Anterior cingulate cortex (tissue), 58 donors: Measurements from ENCODE around the gene SPATA31C2.
"Not testable (repeated sequence)": the region's sequence is repeated elsewhere in the genome, so short reads cannot be mapped to it uniquely, and the experiment has no call there.

Experiments
- DNase-seq, 58 donors: peaks; one replicate each; lab custom pipeline; 2025; lab: John Stamatoyannopoulos, UW

Gene SPATA31C2

GRCh38 chr9:88127700-88128300 lies 10.5 kb downstream of the SPATA31C2 start:
- not testable (repeated sequence) for DNase-seq

DNA sequence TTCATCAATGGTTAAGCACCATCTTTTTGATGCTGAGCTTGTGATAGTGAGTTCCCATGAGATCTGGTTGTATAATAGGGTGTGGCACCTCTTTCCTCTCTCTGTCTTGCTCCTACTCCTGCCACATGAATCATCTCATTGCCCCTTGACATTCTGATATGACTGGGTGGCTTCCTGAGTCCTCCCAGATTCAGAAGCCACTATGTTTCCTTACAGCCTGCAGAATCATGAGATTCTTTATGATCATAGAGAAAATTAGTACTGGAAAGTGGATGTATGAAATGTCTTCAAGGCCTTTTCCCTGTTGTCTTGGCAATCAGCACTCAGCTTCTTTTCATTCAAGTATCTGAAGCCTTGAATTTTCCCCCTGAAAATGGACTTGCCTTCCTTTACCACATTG lies 14.9 kb downstream of the SPATA31C2 start:
- not testable (repeated sequence) for DNase-seq

DNA sequence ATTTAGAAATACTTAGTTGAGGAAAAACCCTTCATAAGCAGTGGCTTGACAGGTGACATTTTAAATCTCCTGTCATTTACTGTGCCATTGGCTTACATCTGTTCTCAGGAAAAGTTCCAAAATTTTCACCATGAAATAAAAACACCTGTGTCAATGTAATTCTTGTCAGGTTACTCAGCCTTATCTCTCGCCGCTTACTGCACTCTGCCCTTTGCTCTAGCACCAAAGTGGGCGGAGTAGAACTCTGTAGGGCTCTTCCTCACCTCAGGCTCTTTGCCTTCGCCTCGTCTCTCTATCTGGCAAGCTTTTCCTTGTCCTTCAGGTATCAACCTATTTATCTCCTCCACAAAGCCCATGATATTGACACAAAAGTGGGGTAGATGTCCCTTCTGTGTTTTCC lies 20.2 kb downstream of the SPATA31C2 start:
- DNase-seq: not testable (repeated sequence)

DNA sequence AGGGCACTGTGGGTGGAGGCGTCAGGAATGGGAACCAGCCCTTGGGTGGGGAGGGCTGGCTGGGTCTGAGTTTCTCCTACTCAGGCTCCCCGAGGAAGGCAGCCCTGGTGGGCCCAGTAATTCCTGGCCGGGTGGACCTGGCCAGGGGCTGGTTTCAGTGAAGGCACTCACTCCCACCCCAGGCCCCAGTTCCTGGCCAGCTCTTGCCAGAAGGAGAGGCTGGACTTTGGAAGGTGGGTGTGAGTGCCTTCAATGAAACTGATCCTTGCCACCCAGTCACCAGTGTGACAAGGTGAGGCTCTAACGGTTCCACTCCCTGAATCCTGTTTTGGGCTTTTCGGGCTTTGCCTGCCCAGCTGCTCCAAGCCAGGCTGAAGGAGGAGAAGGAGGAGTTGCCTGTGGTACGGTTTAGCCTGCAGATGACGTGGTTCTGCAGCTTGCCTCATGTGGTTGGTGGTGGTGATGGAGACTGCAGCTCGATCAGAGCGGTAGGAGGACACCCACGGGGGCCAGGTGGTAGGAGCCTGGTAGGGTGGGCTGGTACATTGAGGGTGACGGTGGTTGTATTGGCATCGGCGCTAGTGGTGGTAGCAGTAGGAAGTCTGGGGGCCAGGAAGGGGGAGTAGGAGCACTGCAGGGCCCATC lies 23.2 kb downstream of the SPATA31C2 start:
- not testable (repeated sequence) for DNase-seq

DNA sequence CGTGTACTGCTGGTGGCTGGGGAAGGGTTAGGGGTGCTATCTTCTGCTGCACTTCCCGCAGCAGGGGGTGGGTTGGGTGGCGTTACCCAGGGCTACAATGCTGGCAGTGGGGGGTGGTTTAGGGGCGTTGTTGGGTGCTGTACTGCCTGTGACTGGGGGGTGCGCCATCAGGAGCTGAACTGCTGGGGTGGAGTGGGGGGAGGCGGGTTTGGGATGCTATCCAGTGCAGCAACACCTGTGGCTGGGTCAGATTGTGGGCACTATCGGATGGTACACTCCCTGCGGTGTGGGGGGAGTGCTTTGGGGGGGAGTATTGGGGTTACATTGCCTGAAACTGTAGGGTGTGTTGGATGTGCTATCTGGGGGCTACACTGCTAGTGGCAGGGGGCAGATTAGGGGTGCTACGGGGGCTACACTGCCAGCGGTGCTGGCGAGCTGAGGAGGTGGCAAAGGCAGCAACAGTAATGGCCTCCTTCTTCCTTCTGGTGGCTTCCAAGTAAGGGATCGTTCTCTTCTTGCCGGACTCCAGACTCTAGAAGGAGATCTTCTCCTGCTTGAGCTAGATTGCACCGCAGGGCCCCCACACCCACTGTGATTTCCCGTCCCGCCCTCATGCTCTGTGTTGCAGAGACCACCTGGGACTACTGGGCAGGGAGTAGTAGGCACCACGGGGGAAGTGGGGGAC lies 23.9 kb downstream of the SPATA31C2 start:
- DNase-seq: not testable (repeated sequence)

DNA sequence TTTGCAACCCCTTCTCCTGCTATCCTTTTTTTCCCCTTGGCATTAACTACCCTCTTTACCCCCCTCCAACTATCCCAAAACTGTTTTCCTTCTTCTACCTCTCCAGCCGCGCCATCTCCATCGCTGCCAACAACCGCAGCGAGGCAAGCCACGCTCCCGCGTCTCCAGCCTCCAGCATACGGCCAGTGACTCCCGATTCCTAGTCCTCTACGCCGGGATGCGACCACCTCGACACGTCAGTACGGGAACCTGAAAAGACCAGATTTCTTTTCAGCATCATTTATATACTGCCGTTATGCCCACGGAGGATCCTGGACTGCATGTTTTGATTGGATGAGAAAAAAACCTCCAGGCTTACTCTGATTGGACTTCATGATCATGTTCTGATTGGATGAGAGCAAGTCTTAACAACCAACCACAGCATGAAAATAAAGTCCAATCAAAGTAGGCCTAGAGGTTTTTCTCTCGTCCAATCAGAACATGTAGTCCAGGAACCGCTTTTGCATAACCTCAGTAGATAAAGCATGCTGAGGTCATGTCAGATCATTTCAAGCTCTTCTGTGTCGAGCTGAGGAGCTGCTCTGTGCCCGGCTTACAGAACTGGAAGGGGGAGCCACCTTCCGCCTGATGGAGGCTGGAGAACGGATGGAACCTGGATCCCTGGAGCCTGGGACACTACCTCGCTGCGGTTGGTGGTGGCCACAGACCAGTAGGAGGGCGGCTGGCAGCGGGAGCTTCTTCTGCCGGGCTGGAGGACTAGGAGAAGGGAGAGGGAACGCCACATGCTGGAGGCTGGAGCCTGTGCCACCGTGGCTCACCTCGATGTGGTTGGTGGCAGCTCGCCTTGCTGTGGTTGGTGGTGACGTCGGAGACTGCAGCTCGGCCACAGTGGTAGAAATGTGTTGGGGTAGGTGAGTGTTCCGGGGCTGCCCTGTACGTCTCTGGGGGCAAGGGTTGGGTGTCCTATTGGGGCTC lies 24.8 kb downstream of the SPATA31C2 start:
- not testable (repeated sequence) for DNase-seq

DNA sequence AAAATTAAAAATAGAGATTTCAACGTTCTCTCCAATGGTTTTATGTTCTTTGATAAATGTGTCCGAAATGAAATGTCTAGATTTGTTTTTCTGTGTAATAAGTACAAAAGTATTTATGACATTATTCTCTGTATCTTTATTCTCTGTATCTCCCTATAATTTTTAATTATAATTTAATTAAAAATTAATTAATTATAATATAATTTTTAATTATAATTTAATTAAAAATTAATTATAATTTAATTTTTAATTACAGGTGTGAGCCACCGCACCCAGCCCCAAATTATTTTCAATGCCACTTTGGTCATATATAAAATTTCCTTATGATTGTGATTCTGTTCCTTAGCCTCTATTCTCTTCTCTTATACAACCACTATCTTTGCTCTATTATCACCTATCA lies 28.2 kb downstream of the SPATA31C2 start:
- DNase-seq: no peak

DNA sequence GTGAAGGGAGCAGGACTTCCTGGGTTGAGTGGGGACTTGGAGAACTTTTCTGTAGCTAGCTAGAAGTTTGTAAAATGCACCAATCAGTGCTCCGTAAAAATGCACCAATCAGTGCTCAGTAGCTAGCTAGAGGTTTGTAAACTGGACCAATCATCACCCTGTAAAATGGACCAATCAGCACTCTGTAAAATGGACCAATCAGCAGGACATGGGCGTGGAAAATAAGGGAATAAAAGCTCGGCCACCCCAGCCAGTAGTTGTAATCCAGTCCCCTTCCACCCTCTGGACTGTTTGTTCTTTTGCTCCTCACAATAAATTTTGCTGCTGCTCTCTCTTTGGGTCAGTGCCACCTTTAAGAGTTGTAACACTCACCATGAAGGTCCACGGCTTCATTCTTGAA lies 29.5 kb downstream of the SPATA31C2 start:
- no peak for DNase-seq

DNA sequence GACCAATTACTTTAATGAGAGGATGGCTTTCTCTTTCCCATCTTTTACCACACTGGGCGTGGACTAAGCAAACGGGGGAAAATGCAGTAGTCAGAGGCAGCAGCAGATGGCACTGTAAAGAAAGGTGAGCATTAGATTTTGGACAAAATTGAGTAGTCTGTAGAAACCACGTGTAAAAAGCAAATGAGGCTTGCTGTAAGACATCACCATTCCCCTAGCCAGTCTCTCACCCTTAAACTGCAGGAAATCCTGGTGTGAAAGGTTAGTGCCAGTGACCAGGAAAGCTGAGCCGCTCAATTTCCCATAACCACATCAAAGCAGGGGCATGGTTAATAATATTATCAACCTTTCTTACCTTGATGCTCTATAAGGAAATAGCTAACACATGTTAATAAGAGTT lies 31.8 kb downstream of the SPATA31C2 start:
- peak in 4 of 58 donors; percentile 1 to 5 (median 3) for DNase-seq

GRCh38 chr9:88092797-88093331 lies 45.4 kb downstream of the SPATA31C2 start:
- peak in 5 of 58 donors; percentile 1 to 32 (median 14) for DNase-seq

GRCh38 chr9:88090151-88090581 lies 48.1 kb downstream of the SPATA31C2 start:
- DNase-seq: no peak

DNA sequence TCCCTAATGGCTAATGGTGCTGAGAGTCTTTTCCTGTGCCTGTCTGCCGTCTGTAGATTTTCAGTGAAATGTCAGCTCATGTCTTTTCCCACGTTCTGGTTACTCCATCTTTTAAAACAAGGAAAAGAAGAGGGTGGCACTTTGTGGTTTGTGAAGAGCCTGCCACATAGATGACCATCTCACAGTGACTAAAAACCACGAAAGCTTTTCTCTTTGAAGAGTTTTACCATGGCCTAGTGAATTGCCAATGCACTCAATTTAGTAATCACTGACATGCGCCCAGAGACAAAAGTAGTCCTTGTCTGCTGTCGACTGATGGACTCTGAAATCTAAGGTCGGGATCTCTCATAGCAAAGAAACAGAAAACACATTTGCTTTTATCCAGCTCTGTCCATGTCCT lies 50.4 kb downstream of the SPATA31C2 start:
- DNase-seq: no peak

DNA sequence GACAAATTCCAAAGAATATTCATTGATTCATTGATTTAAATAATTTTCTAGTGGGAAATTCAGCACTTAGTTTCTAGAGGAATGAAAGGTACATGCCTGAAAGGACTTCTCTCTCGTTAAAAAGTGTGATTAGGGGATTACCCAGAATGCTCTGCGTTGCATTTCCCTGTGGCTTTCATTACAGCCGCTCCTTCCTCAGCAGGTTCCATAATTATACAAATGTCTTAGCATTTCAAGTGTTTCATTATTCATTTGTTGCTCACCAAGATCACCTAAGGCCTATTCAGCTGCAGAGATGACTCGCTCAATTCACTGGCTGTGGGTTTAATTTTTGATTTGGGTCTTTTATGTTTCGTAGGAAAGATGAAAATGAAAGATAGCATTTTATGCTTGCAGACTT lies 52.8 kb downstream of the SPATA31C2 start:
- DNase-seq: no peak

DNA sequence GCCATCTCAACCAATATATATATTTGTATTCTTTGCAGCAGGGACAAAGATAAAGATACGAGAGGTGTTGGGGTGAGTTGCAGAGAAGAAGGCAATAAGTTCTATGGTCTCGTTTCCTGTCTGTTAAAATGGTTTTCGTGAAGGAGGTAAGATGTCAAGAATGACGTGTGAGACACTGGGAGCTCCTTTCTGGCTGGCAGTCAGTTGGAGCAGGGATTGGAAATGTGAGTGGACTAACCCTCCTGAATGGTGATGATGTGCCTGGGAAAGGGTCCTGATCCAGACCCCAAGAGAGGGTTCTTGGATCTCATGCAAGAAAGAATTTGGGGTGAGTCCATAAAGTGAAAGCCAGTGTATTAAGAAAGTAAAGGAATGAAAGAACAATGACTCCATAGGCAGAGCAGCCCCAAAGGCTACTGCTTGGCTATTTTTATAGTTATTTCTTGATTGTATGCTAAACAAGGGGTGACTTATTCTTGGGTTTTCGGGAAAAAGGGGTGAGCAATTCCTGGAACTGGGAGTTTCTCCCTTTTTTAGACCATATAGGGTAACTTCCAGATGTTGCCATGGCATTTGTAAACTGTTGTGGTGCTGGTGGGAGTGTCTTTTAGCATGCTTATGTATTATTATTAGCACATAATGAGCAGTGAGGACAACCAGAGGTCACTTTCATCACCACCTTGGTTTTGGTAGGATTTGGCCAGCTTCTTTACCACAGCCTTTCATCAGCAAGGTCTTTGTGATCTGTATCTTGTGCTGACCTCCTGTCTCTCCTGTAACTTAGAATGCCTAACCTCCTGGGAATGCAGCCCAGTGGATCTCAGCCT lies 53.7 kb downstream of the SPATA31C2 start:
- DNase-seq: no peak
